HG03280 (cell line): ENCODE results near the gene OR56A5.
"Not testable (repeated sequence)": the region's sequence is repeated elsewhere in the genome, so short reads cannot be mapped to it uniquely, and the experiment has no call there.

ENCODE experiments used
- ATAC-seq: cut with Tn5 transposase; IDR thresholded peaks from one replicate; pipeline ENCODE4 v1.9.1; 2021; ENCODE audit warnings: mild to moderate bottlenecking, moderate library complexity; ENCODE audit not compliant: unreplicated experiment

OR56A5 gene

GRCh38 chr11:5968394-5968793 lies at the start of gene OR56A5:
TSS of gene OR56A5 (minus strand) at chr11:5968494. CDS start at chr11:5968494, 0 bp downstream.
- ATAC-seq, result no peak

GRCh38 chr11:6013042-6013441 lies 44.7 kb upstream of the OR56A5 start:
- ATAC-seq, result no peak

- no peak for ATAC-seq
Measured at GRCh38 chr11:6012035-6012668, 43.9 kb upstream of the OR56A5 start.

- ATAC-seq, result no peak
Measured at GRCh38 chr11:6006846-6007245, 38.6 kb upstream of the OR56A5 start, which contains the start of gene OR56A4. TSS of gene OR56A4 (minus strand) at chr11:6006946. CDS start at chr11:6002992, 3,954 bp downstream.

- ATAC-seq, result no peak
Measured at GRCh38 chr11:6006395-6006794, 38.1 kb upstream of the OR56A5 start.

GRCh38 chr11:6002202-6002699 lies 34.0 kb upstream of the OR56A5 start:
- no peak for ATAC-seq

- no peak for ATAC-seq
Measured at GRCh38 chr11:5994791-5995190, 26.5 kb upstream of the OR56A5 start.

- no peak for ATAC-seq
Measured at GRCh38 chr11:5992604-5993251, 24.4 kb upstream of the OR56A5 start.

GRCh38 chr11:5992150-5992549 lies 23.9 kb upstream of the OR56A5 start:
- no peak for ATAC-seq

GRCh38 chr11:5989203-5989602 lies 20.9 kb upstream of the OR56A5 start:
- no peak for ATAC-seq

- no peak for ATAC-seq
Measured at GRCh38 chr11:5986885-5987284, 18.6 kb upstream of the OR56A5 start, which contains the start of gene OR52L1. TSS of gene OR52L1 (minus strand) at chr11:5986985. CDS start at chr11:5986930, 55 bp downstream.

- ATAC-seq, result no peak
Measured at GRCh38 chr11:5983443-5983842, 15.1 kb upstream of the OR56A5 start.

GRCh38 chr11:5973530-5973929 lies 5.2 kb upstream of the OR56A5 start:
- ATAC-seq, result no peak

GRCh38 chr11:5967708-5968107 lies 586 bp downstream of the OR56A5 start:
- no peak for ATAC-seq

- ATAC-seq, result no peak
Measured at GRCh38 chr11:5966958-5967357, 1.3 kb downstream of the OR56A5 start.

- ATAC-seq, result not testable (repeated sequence)
Measured at GRCh38 chr11:5960704-5961320, 7.5 kb downstream of the OR56A5 start.

- ATAC-seq, result no peak
Measured at GRCh38 chr11:5955586-5955985, 12.7 kb downstream of the OR56A5 start.

- no peak for ATAC-seq
Measured at GRCh38 chr11:5941951-5942350, 26.3 kb downstream of the OR56A5 start, which contains the start of gene OR56A3. TSS of gene OR56A3 (plus strand) at chr11:5942251. CDS start at chr11:5947347, 5,096 bp downstream.

- no peak for ATAC-seq
Measured at GRCh38 chr11:5940748-5941147, 27.5 kb downstream of the OR56A5 start.

GRCh38 chr11:5938603-5938965 lies 29.7 kb downstream of the OR56A5 start:
- ATAC-seq, result no peak

GRCh38 chr11:5937868-5938602 lies 30.3 kb downstream of the OR56A5 start:
- ATAC-seq, result no peak
